Measurements from ENCODE around the gene RAI1.

RAI1 gene

DNA sequence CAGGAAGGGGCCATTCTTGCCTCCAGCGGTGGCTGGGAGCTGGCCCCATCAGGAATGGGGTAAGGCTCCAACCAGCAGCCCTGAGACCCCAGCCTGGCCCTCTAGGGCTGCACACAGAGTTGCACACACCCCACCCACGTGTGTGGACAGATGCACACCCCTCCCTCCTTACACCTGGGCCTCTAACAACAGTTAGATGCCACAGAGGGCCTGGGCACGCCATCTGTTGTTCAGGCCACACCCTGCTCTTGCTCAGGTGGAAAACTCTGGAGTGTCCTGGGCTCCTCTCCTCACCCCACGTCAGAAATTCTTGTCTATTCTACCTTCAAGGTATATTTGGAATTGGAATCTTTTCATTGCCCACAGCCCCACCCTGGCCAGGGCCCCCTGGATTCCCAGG, 13.3 kb upstream of the RAI1 start:
- TF ChIP-seq FOXP2 (optimal IDR thresholded peaks at IDR 0.05; ENCODE audit: borderline replicate concordance, extremely low read depth, extremely low read length, insufficient read depth) (no peak), POLR2AphosphoS5 (IDR thresholded peaks at IDR 0.05; ENCODE audit: low read depth, low read length) (no peak), SIN3A (IDR thresholded peaks at IDR 0.05; ENCODE audit: borderline replicate concordance, insufficient read depth, low read length) (no peak), TAF1 (IDR thresholded peaks at IDR 0.05; ENCODE audit: borderline replicate concordance, insufficient read depth, low read length) (no peak)
- TF ChIP-seq, protein P1, sequence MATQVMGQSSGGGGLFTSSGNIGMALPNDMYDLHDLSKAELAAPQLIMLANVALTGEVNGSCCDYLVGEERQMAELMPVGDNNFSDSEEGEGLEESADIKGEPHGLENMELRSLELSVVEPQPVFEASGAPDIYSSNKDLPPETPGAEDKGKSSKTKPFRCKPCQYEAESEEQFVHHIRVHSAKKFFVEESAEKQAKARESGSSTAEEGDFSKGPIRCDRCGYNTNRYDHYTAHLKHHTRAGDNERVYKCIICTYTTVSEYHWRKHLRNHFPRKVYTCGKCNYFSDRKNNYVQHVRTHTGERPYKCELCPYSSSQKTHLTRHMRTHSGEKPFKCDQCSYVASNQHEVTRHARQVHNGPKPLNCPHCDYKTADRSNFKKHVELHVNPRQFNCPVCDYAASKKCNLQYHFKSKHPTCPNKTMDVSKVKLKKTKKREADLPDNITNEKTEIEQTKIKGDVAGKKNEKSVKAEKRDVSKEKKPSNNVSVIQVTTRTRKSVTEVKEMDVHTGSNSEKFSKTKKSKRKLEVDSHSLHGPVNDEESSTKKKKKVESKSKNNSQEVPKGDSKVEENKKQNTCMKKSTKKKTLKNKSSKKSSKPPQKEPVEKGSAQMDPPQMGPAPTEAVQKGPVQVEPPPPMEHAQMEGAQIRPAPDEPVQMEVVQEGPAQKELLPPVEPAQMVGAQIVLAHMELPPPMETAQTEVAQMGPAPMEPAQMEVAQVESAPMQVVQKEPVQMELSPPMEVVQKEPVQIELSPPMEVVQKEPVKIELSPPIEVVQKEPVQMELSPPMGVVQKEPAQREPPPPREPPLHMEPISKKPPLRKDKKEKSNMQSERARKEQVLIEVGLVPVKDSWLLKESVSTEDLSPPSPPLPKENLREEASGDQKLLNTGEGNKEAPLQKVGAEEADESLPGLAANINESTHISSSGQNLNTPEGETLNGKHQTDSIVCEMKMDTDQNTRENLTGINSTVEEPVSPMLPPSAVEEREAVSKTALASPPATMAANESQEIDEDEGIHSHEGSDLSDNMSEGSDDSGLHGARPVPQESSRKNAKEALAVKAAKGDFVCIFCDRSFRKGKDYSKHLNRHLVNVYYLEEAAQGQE (IDR thresholded peaks at IDR 0.05; ENCODE audit: insufficient read depth in 1 of 2, low read depth in 2 of 2, low read length in 2 of 2) = no peak

DNA sequence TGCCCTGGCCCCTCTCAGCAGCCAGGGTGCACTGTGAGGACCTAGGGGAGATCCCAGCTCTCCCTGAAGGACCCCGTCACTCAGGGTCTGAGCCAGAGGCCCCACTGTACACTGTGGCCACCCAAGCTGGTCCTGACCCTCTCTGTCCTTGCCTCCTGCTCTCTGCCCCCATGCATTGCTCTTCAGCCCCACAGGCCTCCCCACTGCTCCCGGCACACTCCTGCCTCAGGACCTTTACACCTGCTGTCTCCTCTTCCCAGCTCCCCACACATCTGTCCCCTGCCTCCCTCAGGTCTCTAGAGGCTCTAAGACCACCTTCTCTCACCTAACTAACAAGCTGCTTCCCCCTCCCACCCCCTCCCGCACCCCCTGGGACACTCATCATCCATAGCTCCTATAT, 12.9 kb upstream of the RAI1 start:
- TF ChIP-seq FOXP2 (optimal IDR thresholded peaks at IDR 0.05; ENCODE audit: borderline replicate concordance, extremely low read depth, extremely low read length, insufficient read depth) (no peak), SIN3A (IDR thresholded peaks at IDR 0.05; ENCODE audit: borderline replicate concordance, insufficient read depth, low read length) (no peak)

DNA sequence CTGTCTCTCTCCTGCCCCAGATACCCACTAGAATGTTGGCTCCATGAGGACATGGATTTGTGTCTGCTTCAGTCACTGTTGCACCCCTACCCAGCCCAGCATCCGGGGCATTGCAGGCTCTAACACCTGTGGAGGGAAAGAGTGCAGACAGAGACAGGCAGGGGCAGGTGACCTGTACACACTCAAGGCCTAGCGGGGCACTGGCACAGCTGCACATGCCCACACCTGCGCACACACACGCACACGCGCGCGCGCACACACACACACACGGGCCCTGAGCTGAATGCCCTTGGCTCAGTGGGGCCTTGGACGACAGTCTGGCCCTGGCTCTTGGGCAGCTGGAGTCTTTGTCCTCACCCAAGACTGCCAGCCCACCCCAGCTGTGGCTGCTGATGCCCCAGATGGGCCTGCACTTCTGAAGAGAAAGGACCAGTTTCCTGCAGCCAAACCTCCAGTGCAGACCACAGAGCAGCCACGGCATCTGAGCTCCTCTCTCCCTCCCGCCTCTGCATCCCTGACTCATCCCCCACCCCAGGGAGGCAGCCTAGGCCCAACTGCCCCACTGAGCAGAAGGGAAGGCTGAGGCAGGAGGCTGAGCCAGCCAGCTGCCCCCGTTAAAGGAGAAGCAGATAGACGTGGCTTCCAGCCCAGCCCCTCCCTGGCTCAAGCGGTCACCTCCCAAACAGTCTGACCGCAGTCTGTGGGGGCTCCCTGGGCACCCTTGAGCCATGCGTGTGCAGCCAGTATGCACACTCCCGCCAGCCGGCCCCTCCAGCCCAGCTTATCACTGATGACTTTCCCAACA, 12.3 kb upstream of the RAI1 start:
- TF ChIP-seq POLR2AphosphoS5 (IDR thresholded peaks at IDR 0.05; ENCODE audit: low read depth, low read length) (no peak), TAF1 (IDR thresholded peaks at IDR 0.05; ENCODE audit: borderline replicate concordance, insufficient read depth, low read length) (no peak), FOXP2 (optimal IDR thresholded peaks at IDR 0.05; ENCODE audit: borderline replicate concordance, extremely low read depth, extremely low read length, insufficient read depth) (no peak), SIN3A (IDR thresholded peaks at IDR 0.05; ENCODE audit: borderline replicate concordance, insufficient read depth, low read length) (no peak)
- TF ChIP-seq, protein P1 (IDR thresholded peaks at IDR 0.05; ENCODE audit: insufficient read depth in 1 of 2, low read depth in 2 of 2, low read length in 2 of 2) = no peak

- TF ChIP-seq, protein P1 (IDR thresholded peaks at IDR 0.05; ENCODE audit: insufficient read depth in 1 of 2, low read depth in 2 of 2, low read length in 2 of 2) = no peak
- TF ChIP-seq TAF1 (IDR thresholded peaks at IDR 0.05; ENCODE audit: borderline replicate concordance, insufficient read depth, low read length) (no peak), POLR2AphosphoS5 (IDR thresholded peaks at IDR 0.05; ENCODE audit: low read depth, low read length) (no peak), SIN3A (IDR thresholded peaks at IDR 0.05; ENCODE audit: borderline replicate concordance, insufficient read depth, low read length) (no peak), FOXP2 (optimal IDR thresholded peaks at IDR 0.05; ENCODE audit: borderline replicate concordance, extremely low read depth, extremely low read length, insufficient read depth) (no peak)
These were observed 11.6 kb upstream of the RAI1 start for GRCh38 chr17:17669580-17670235.

DNA sequence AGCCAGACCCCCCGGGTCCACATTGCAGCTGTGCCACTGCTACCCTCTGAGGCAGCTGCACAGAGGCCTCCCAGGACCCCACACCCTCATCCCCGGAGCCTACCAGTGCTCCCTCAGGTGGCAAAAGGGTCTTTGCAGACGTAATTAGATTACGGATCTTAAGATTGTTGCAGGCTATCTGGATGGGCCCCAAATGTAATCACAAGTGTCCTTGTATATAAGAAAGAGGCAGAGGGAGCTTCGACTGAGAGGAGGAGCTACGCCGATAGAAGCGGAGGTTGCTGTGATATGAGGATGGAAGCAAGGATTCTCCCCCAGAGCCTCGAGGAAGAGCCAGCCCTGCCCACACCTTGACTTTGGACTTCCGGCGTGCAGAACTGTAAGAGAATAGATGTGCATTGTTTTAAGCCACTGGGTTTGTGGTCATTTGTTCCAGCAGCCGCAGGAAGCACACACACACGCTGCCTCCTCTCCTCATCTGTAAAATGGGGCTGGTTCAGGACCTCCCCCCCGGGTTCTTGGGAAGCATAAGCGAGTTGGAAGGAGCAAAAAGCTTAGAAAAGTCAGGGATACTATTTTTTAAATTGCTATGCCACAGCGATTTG, 10.5 kb upstream of the RAI1 start:
- TF ChIP-seq SIN3A (IDR thresholded peaks at IDR 0.05; ENCODE audit: borderline replicate concordance, insufficient read depth, low read length) (no peak), TAF1 (IDR thresholded peaks at IDR 0.05; ENCODE audit: borderline replicate concordance, insufficient read depth, low read length) (no peak), FOXP2 (optimal IDR thresholded peaks at IDR 0.05; ENCODE audit: borderline replicate concordance, extremely low read depth, extremely low read length, insufficient read depth) (no peak), POLR2AphosphoS5 (IDR thresholded peaks at IDR 0.05; ENCODE audit: low read depth, low read length) (no peak)
- TF ChIP-seq, protein P1 (IDR thresholded peaks at IDR 0.05; ENCODE audit: insufficient read depth in 1 of 2, low read depth in 2 of 2, low read length in 2 of 2) = no peak

Data from PFSK-1 (cell line).